OCI-LY7 (cell line): Measurements from ENCODE around the gene NPAS2. TPM values are rescaled to one million over a fixed set of nuclear protein-coding genes. Genes with fewer than 3 reads are reported as not detected.

Experiments used
- BruUV-seq: library from RNA; stranded (reverse); fragments of 400-500 nt; replicated peaks from 2 replicates; lab custom pipeline; 2021; lab: Mats Ljungman, UMichigan
- CTCF ChIA-PET: fragments of 300-600 bp; sonication (Branson Sonifier 250); formaldehyde crosslinking; loops from one replicate; lab custom pipeline; 2022; ENCODE audit warnings: antibody characterized with exemption; ENCODE audit not compliant: unreplicated experiment; lab: Charles Lee
- POLR2A ChIA-PET: fragments of 300-600 bp; sonication (Branson Sonifier 250); formaldehyde crosslinking; loops from one replicate; lab custom pipeline; 2022; ENCODE audit warnings: antibody characterized with exemption; lab: Charles Lee
- DNase-seq: peaks from one replicate; pipeline ENCODE4 v3.0.0-alpha.2; 2015; ENCODE audit warnings: low spot score
- H2AFZ ChIP-seq: fragments of 200-600 bp; sonication (generic), shearing (Covaris generic); 2 replicates; pipeline ENCODE4 v1.6.1; 2014; ENCODE audit warnings: mild to moderate bottlenecking, antibody characterized with exemption, low read length, moderate library complexity
- H3K27ac ChIP-seq: fragments of 200-600 bp; sonication (generic); 2 replicates; pipeline ENCODE4 v1.5.1; 2014; ENCODE audit warnings: mixed run types, low read depth, mild to moderate bottlenecking, moderate library complexity, low read length, inconsistent platforms; ENCODE audit not compliant: poor library complexity, severe bottlenecking
- H3K36me3 ChIP-seq: fragments of 200-600 bp; sonication (generic); 2 replicates; pipeline ENCODE4 v1.6.1; 2014; ENCODE audit warnings: mild to moderate bottlenecking, antibody characterized with exemption, low read length, moderate library complexity, mixed read lengths; ENCODE audit not compliant: insufficient read depth
- H3K4me1 ChIP-seq: fragments of 200-600 bp; sonication (generic); 2 replicates; pipeline ENCODE4 v1.5.1; 2014; ENCODE audit warnings: mild to moderate bottlenecking, low read length; ENCODE audit not compliant: insufficient read depth, poor library complexity, severe bottlenecking
- H3K4me2 ChIP-seq: fragments of 200-600 bp; sonication (generic); 2 replicates; pipeline ENCODE4 v1.6.1; 2014; ENCODE audit warnings: mild to moderate bottlenecking, low read length
- H3K4me3 ChIP-seq: fragments of 200-600 bp; sonication (generic); 2 replicates; pipeline ENCODE4 v1.5.1; 2014; ENCODE audit warnings: mild to moderate bottlenecking, low read depth, low read length; ENCODE audit not compliant: poor library complexity, severe bottlenecking
- H3K79me2 ChIP-seq: fragments of 200-600 bp; sonication (generic); 2 replicates; pipeline ENCODE4 v1.6.1; 2016; ENCODE audit warnings: low read depth, mild to moderate bottlenecking, low read length, moderate library complexity, mixed read lengths; ENCODE audit not compliant: insufficient read depth
- H3K9me2 ChIP-seq: fragments of 200-600 bp; sonication (generic); 2 replicates; pipeline ENCODE4 v1.6.1; 2016; ENCODE audit warnings: mild to moderate bottlenecking, low read length, mixed read lengths; ENCODE audit not compliant: insufficient read depth
- H3K9me3 ChIP-seq: fragments of 200-600 bp; sonication (generic); 2 replicates; pipeline ENCODE4 v1.6.1; 2014; ENCODE audit warnings: mild to moderate bottlenecking, mixed run types, low read length, mixed read lengths
- H4K20me1 ChIP-seq: fragments of 200-600 bp; sonication (generic); 2 replicates; pipeline ENCODE4 v1.6.1; 2014; ENCODE audit warnings: mild to moderate bottlenecking, antibody characterized with exemption, low read length, moderate library complexity, mixed read lengths; ENCODE audit not compliant: insufficient read depth
- CTCF ChIP-seq: fragments of 200-600 bp; sonication (generic); conservative IDR thresholded peaks from 2 replicates; pipeline ENCODE4 v1.5.1; 2014; ENCODE audit warnings: mild to moderate bottlenecking, antibody characterized with exemption, low read length, moderate library complexity, mixed read lengths
- EZH2phosphoT487 ChIP-seq: fragments of 200-600 bp; sonication (generic); IDR thresholded peaks from 2 replicates; pipeline ENCODE4 v1.6.1; 2018; ENCODE audit warnings: low read depth, borderline replicate concordance, mild to moderate bottlenecking, mixed run types, antibody characterized with exemption, low read length, moderate library complexity, mixed read lengths
- intact Hi-C: fragments of 100-400 bp; cut with micrococcal nuclease; formaldehyde crosslinking; loops from one replicate; pipeline ENCODE4 v1.10.0; 2022; ENCODE audit not compliant: unreplicated experiment
- total RNA-seq, 2 experiments: library from RNA; depleted of rRNA in 1 of 2; stranded (reverse); fragments of >200 nt in 1 of 2; shearing (Covaris generic) in 1 of 2; gene quantifications; 2 replicates each; pipeline ENCODE4 v1.2.3, GENCODE V29; 2014 to 2022

The NPAS2 gene
- total RNA-seq, 2 experiments from 2014 or later = not detected

- CTCF ChIA-PET = no interaction called here
- no TSS peak for BruUV-seq
- Histone ChIP-seq H3K4me2 (no peak overlapping the region), H3K27ac (no peak overlapping the region), H3K9me2 (no peaks in the 10 kb centered on the region), H4K20me1 (peaks cover 45% of the 10 kb centered on the region), H3K36me3 (peaks cover 95% of the 10 kb centered on the region), H2AFZ (no peak overlapping the region), H3K4me3 (no peak overlapping the region), H3K9me3 (no peaks in the 10 kb centered on the region), H3K4me1 (peaks cover 20% of the 10 kb centered on the region), H3K79me2 (peaks cover 49% of the 10 kb centered on the region)
- POLR2A ChIA-PET = interaction anchor here (0.6 to 0.7 kb wide), 3 partner anchors 35 to 460 kb away, joined by 3 read pairs; no protein-coding TSS in a partner anchor
- intact Hi-C loops = no loop called here
- TF ChIP-seq EZH2phosphoT487 (no peak), CTCF (no peak)
- no peak for DNase-seq
These were observed 187.7 kb downstream of the NPAS2 start for GRCh38 chr2:101007415-101008345.

GRCh38 chr2:101011152-101011551 lies 191.2 kb downstream of the NPAS2 start:
- TF ChIP-seq EZH2phosphoT487 = no peak
- TF ChIP-seq CTCF = no peak
- Histone ChIP-seq H3K4me3 (no peak overlapping the region), H3K4me1 (no peaks in the 10 kb centered on the region), H4K20me1 (peaks cover 12% of the 10 kb centered on the region), H3K27ac (no peak overlapping the region), H3K9me2 (no peaks in the 10 kb centered on the region), H3K36me3 (peaks cover 89% of the 10 kb centered on the region), H3K79me2 (peaks cover 15% of the 10 kb centered on the region; the same call in 1 of the 2 replicates), H3K4me2 (no peak overlapping the region), H2AFZ (no peak overlapping the region), H3K9me3 (no peaks in the 10 kb centered on the region)
- ChIA-PET POLR2A (no interaction called here), CTCF (no interaction called here)
- intact Hi-C loops = no loop called here
- BruUV-seq = no TSS peak
- no peak for DNase-seq
